HL-60/S4 (cell line): ENCODE measurements around the gene SKOR2.

Experiments
- in situ Hi-C: fragments of 300-500 bp; cut with MboI; formaldehyde crosslinking; loops from 2 replicates; pipeline ENCODE4 v1.14.3; 2022; ENCODE audit warnings: low sequenced_read_pairs

The SKOR2 gene

DNA sequence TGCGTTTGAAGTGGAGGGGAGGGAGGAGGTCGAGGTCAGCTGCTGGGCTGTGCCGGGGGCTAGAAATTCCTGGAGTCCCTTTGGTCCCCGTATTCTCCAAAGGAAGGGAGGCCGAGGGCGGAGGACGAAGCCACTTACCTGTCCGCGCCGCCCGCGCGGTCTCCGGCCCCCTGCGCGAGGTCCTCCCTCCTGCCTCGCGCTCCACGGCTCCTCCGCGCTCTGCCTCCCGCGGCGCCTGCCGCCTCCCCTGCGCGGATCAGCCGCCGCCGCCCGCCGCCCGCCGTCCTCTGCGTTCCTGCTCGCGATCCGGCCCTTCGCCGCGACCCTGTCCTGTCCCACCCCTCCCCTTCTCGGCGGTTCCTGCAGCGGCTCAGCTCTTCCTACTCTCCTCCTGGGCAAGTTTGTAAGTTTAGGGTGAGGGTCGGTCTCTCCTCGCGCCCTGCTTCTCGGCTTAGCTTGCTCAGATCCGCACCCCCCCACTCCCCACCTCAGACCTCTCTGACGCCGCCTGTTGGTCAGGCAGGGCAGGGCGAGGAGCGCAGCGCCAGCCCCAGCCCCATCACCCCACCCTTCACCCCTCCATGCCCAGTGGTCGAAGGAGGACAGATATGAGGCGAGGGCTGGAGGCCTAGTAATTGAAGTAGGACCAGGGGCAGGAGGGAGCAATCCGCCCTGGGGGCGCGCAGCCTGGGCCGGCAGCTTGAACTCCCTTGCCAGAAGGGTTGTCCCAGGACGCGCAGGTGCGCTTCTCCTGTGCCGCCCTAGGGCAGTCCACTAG is 9.7 kb upstream of the SKOR2 start:
- in situ Hi-C loops, result no loop called here

DNA sequence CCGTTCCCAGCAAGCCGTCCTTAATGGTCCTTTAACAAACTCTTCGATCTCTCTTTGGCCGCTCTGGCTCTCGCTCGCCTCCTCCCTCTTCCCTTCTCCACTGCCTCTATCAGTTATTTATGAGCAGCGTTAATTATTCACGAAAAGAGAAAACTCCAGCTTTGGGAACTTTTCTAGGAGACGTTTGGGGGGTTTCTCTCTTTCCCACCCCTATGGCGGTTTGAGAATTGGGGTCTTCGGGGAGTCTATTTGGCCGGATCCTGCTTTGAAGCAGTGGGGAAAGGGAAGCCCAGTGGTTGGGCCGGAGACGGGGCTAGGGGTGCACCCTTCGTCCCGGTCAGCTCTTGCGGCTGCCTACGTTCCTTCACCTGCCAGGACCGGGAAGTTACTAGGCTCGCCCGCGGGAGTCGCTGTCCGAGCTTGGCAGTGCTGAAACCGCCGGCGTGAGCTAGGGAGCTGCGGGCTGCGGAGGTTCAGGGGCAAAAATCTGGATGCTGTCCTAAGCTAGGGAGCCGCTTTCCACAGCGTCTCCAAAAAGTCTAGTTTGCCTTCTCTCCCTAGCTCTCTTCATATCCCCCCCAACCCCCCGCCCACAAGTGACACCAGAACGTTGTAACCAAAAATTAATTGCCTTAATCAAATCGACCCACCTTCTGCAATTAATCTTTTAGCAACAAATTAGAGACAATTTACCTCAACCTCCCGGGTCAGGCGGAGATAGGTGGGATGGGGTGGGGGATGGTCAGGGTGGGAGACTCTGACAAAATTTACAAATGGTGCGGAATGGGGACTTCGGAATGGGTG is 8.9 kb upstream of the SKOR2 start:
- in situ Hi-C loops, result no loop called here

DNA sequence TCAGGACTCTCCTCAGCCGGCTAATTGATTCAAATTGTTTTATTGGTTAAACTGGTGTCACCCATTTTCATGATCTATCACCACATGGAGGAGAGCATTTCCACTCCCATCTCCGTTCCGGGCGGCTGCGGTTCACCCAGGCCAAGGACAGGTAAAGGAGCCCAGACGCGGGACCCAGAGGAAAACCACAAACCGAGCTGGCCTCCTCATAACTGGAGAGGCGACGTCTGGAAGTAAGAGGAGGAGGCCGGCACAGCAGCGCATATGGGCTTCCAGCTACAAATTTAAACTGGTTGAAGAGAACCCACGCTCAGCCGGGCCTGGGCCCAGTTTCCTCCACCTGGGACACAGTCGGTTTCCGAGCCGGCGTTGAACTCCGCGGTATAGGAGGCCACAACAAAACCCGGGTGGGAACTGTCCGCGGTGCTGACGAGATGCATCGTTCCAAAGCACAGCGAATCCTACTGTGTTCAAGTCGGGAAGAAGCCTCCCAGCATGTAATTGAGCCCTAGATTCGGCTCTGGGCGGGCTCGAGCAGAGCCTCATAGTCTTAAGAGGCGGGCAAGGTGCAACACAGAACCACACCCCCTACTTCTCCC is 3.0 kb upstream of the SKOR2 start:
- in situ Hi-C loops, result no loop called here

GRCh38 chr18:47253101-47253654 is 1.7 kb upstream of the SKOR2 start:
- in situ Hi-C loops, result no loop called here

DNA sequence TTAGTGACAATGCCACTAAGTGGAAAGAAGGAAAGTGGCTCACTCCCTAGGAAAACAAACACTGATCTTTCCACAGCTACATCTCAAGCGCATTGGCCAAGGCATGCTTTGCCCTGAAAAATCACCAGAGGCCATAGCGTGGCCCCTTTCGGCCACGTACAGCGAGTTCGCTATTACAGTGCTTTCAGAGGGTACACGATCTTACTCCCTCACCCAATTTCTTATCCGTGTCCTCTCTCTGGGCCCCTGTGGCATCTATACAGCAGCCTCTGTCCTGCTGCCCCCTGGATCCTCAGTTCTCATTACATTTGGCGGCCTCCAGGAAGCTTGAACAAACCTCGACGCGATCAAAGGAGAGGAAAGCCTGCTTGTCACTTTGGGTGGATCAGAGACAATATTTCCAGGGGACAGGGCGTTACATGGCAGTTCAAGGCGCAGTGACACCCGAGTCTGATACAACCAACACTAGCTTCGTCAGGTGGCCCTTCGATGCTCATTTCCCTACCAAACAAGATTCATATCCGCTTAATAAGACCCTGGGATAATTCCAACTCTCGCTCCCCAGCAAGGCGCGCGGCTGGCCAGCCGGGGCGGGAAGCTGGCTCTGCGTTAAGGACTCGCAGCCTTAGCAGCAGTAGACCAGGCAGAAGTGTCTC is 941 bp downstream of the SKOR2 start:
- in situ Hi-C loops, result no loop called here

- in situ Hi-C loops, result no loop called here
Measured at GRCh38 chr18:47249314-47249981, 2.0 kb downstream of the SKOR2 start.

DNA sequence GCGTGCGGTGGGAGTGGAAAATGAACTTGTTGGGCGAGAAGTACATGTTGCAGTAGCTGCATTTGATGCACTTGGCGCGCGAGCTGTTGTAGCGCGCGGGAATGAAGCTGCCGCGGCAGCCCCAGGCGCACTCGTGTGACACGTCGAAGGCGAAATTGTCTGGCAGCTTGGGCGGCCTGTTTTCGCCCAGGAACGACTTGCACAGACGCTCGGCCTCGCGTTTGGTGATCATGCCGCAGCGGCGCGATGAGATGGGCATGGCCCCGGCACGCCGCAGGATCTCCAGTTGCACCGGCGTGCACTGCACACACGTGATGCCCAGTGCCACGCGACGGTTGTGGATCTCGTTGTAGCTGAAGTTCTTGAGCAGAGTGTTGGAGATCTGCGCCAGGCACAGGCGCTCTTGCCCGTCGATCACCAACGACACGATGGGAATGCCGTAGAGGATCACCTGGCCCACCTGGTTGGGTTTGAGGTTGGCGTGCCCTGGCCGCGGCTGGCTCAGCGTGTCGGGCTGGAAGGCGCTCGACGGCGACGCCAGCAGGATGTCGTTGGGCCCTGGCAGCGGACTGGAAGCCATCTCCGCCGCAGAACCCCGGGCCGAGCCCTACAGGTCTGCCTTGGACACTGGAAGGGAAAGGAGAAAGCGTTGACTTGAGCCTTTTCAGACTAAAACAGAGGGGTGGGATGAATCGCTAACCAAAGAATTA is 2.7 kb downstream of the SKOR2 start:
- in situ Hi-C loops, result no loop called here

DNA sequence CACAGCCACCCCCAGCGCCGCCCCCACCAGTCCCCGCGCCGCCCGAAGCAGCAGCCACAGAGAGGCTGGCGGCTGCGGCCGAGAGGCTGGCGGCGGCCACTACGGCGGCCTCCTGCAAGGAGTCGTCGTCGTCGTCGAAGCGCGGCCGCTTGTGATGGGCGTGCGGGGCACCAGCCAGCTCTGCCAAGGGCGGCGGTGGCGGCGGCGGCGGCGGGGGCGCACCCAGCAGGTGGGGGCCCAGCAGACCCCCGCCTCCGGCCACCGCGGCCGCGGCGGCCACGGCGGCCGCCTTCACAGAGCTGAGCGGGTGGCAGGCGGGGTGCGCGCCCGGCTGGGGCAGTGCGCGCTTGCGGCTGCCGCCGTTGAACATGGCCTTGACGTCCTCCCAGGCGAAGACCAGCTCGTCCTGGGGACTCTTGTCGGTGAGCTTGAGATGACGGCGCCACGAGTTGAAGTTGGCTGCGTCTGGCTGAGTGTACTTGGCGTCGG is 3.3 kb downstream of the SKOR2 start:
- in situ Hi-C loops, result no loop called here

- in situ Hi-C loops, result no loop called here
Measured at GRCh38 chr18:47247416-47248114, 3.9 kb downstream of the SKOR2 start.

- in situ Hi-C loops, result no loop called here
Measured at GRCh38 chr18:47247036-47247415, 4.4 kb downstream of the SKOR2 start.

DNA sequence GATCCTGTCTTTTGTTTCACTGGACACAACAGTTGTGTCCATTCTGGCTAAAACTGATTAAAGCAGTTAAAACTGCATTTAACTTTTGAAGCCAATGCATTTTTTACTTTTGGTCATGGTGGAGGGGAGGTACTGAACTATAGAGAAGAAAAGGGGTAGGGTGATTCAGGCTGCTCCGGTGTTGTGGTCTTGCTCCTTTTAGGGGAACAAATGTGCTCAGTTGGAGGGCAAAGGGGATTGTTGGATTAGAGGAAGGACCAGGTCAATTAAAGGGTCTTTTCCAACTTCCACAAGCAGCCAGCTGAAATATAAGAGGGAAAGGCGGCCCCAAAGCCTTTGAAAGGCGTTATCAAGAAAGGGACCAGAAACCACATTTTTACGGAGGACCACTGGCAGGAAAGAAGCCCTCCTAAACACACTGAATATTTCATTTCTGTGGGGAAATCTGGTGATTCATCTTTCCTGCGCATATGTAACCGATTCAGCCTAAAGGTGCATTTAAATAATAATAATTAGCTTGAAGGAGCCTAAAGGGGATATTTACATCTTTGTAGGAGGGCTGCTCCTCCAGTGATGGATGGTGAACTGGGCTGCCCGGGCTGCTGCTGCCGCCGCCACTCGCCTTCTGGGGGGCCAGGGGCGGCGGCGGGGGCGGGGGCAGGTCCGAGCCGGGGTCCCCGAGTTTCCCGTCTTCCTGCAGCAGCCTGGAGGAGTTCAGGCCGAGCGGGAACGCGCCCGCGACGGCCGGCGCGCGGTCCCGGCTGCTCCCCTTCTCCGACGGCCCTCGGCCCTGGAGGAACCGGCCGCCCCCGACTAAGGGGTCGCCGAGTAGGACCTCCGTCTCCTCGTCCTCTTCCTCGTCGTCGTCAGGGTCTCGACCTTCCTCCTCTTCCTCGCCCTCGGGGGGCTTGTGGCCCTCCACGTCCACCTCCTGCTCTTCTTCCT is 5.2 kb downstream of the SKOR2 start:
- in situ Hi-C loops, result no loop called here

- in situ Hi-C loops, result no loop called here
Measured at GRCh38 chr18:47244086-47244485, 7.4 kb downstream of the SKOR2 start.

DNA sequence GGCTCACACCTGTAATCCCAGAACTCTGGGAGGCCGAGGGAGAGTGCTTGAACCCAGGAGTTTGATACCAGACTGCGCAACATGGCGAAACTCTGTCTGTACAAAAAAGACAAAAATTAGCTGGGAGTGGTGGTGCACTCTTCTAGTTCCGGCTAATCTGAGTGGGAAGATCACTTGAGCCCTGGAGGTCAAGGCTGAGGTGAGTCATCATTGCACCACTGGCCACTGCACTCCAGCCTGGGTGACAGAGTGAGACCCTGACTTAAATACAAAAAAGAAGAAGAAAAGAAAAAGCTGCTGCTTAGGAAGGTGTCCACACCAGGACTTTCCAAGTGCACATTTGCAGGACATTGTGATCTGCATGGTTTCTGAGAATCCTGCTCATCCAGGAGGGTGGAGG is 16.4 kb downstream of the SKOR2 start:
- in situ Hi-C loops, result no loop called here

DNA sequence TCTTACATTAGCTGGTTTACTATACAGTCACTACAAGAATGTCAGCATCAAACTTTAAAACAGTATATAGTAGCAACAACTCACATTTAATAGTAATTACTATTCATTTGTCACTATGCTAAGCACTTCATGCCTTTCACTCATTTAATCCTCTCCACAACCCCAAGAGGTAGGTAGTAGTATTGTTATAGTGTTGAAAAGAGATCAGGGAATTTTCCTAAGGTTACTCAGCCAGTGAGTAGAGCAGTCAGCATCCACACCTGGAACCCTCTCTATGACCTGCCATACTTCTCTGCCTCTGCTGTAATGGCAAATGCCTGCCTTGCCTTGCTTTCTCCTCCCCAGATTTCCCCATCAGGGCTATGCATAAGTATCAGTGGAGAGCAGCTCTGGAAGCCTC is 24.8 kb downstream of the SKOR2 start:
- in situ Hi-C loops, result no loop called here

DNA sequence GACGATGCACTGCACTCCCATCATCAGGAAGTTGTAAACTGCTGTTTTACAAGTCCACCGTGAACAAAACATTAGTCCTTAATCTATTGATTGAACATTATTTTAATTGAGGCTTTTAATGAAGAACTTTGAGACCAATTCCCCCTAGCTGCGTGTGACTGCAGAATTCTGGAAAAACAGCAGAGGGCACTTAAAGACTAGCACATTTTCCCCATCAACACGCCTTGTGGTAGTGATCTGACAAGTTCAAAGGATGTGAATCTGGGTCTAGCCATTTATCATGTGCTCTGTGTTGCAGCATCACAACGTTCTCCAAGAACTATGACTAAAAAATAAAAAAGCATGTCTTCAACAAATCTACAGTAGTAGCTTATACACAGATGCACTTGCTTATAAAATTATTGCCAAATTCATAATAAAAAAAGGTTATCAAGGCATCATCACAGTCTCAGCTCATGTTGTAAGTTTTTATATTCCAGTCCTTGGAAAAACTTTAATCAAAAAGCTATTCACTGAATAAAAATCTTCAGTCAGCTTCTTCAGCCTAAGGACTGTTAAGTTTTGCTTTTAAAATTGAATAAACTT is 35.8 kb downstream of the SKOR2 start:
- in situ Hi-C loops, result no loop called here

- in situ Hi-C loops, result no loop called here
Measured at GRCh38 chr18:47209171-47209570, 42.3 kb downstream of the SKOR2 start.

DNA sequence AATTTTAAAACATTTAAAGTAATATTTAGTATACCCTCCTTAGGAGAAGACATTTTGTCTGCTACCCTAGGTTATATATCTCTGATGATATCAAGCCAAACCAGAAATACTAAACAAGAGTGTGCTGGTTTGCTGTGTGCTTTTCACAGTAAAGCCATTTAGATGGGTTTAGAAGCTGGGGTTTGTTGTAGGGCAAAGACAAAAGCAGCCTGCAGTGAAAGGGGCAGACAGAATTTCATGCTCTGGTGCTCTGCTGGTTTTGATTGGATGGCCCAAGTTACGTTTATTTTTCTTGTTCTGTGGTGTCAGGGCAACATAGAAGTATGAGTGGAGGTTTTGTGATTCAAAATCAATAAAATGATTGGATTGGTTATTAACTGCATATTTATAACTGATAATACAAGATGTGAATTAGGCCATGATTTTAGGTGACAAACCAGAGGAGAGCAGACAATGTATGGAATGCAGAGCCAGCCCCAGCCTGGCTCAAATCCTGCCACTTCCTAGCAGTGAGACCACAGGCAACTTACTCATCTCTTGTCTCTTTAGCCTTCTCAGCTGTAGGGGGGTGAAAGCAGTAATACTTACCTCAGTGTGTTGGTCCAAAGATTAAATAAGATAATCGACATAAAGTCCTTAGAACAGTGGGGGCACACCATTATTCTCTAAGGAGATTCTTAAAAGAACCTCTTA is 44.4 kb downstream of the SKOR2 start:
- in situ Hi-C loops, result no loop called here
